ENCODE results near the gene SERPINA1.
"Not testable (repeated sequence)": the region's sequence is repeated elsewhere in the genome, so short reads cannot be mapped to it uniquely, and the experiment has no call there.

The SERPINA1 gene

DNA sequence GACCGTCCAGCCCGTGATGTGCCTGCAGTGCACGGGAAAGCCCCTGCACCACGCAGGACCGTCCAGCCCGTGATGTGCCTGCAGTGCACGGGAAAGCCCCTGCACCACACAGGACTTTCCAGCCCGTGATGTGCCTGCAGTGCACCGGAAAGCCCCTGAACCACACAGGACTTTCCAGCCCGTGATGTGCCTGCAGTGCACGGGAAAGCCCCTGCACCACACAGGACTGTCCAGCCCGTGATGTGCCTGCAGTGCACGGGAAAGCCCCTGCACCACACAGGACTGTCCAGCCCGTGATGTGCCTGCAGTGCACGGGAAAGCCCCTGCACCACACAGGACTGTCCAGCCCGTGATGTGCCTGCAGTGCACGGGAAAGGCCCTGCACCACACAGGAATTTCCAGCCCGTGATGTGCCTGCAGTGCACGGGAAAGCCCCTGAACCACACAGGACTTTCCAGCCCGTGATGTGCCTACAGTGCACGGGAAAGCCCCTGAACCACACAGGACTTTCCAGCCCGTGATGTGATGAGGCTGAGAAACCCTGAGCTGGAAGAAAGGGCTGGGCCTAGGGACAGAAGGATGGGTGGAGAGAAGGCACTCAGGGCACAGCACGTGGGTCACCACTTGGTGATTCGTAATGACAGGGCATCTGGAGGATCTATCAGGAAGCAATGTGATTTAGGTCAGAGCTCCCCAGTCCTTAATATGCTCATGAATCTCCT is 42.2 kb downstream of the SERPINA1 start:
- not testable (repeated sequence) for DNase-seq (ENCODE audit: low read depth)

DNA sequence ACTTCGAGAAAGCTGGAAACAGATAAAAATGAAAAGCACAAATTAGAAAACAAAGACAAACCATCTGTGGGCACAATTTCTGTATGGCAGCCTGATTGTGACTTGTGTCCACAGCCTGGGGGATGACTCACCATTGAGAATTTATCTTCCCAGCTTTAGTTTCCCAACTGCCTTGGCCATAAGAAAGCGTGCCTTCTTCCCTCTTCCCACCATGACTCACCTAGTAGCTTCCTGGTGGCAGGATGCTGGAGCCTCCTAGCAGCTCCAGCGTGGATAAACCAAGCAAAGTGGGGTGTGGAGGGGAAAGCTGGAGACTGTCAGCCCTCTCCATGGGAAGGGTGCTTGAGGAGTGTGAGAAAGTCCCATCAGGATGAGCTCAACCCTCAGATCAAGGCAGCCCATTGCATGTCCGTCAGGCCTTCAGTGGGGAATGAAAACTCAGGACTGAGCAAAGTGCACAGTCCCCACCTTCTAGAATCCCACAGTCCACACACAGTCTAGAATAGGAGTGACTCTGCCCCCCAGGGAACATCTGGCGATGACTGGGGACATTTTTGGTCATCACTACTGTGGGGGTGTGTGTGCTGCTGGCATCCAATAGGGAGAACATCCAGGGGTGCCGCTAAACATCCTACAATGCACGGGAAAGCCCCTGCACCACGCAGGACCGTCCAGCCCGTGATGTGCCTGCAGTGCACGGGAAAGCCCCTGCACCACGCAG is 42.9 kb downstream of the SERPINA1 start:
- DNase-seq (ENCODE audit: low read depth): no peak

DNA sequence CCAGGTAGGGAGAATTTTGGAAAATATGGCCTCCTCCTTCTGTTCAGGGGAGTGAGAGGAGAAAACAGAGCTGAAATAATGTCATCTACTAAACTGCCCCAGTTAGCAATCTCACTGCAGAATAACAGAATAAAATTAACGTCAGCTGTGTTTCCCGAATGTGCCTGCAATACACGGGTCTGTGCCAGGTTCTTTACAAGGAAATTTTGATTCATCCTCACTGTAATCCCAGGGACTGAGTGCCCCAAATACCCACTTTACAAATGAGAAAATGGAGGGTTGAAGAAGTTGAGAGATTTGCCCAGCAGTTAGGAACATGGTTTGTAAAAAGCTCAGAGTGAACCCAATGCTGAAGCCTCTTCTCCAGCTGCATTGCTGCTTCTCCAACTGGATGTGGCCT is 44.0 kb downstream of the SERPINA1 start:
- DNase-seq (ENCODE audit: low read depth): no peak

DNA sequence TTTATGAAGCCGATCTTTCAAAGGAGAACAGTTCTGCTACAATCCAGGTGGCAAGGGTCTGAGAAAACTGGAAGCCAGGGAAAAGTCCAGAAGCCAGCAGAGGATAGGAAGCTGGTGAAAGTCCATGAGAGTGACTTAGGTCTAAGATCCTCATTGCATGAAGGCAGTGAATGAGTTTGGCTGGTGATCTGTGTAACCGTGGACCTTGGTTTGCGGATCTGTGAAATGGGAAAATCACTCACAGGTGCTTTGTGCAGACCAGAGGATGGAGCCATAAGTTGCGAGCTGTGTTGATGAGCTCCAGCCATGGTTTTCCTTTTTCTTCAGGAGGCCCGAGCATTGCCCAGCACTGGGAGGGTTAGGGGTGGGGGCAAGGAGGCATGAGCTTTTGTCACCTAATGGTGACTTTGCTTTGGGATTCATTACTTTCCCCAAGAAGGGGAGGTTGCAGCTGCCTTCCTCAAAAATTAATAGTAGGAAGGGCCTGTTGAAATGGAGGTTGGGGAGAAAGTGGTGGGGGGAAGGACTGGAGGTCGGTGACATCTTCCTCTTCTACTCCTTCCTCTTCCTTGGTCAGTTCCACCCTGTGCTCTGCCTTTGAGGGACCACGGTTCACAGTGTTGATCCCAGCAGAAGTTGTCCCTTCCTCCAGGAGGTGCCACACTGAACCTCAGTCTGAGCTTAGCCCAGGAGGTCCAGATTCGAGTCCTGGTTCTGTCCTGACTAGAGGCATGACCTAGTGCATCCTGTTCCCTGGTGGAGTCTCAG is 45.0 kb downstream of the SERPINA1 start:
- DNase-seq (ENCODE audit: low read depth): no peak

DNA sequence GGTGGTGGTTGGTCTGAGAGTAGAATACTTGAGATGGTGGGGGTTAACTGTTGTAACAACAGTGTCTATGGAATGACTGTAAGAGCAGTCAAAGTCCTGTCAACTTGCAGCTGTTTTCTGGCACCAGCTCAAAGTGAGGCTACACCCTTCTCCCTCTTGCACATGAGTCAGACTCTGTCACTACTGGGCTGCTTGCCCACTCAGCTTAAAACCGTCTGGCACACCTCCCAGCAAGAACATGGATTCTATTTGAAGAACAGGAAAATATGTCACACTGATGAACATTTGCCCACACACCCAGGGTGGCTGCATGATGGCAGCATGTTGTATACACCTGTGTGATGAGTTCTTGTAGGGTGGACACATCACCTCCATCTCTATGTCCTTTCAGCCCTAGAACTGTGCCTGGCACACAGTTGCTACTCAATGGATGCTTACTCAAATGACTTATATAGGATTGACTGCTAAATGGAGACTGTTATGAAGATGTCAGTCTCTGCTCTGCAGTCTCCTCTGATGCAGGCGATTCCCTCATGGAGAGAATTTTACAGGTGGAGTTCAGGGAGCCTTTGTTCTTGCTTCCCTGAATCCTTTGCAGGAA is 46.0 kb downstream of the SERPINA1 start:
- no peak for DNase-seq (ENCODE audit: low read depth)

DNA sequence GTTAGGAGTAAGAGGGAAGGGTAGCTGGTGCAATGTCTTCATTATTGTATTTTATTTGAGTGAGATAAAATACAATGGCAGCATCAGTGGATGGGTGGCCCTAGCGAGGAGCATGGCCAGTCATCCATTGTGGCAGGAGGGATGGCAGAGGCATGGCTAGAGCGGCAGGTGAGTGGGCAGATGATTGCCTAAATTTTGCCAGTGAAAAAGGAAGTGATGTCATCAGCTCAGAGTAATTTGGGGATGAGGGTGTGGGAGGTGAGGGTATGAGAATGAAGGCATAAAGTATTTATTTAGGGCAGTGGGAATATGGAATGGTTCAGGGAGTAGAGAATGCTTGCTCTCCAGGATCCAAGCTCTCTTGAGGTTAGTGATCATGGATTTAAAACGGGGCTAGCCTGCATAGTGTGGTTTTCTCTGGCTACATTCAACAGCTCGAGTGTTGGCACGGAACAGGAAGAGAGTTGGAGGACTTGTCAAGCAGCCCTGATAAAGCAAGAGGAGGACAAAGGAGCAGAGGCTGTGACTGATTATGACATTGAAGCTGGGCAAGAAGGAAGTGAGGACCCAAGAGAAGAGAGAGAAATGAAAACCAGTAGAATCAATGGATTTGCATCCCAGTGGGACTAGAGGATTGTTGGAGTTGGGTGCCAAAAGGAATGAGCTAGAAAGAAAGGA is 46.6 kb downstream of the SERPINA1 start:
- no peak for DNase-seq (ENCODE audit: low read depth)

DNA sequence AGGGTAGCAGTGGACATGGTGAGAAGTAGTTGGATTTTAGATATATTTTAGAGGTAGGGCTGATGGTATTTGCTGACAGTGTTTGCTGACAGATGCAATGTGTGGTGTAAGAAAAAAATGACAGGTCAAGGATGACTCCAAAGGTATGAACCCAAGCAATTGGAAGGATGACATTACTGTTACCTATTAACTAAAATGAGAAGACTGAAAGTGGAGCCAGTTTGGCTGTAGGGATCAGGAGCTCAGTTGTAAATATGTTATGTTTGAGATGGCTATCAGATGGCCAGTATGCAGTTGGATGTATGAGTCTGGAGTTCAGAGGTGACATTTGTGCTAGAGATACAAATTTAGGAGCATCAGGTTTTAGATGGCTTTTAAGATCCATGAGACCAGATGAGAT is 47.9 kb downstream of the SERPINA1 start:
- no peak for DNase-seq (ENCODE audit: low read depth)

DNA sequence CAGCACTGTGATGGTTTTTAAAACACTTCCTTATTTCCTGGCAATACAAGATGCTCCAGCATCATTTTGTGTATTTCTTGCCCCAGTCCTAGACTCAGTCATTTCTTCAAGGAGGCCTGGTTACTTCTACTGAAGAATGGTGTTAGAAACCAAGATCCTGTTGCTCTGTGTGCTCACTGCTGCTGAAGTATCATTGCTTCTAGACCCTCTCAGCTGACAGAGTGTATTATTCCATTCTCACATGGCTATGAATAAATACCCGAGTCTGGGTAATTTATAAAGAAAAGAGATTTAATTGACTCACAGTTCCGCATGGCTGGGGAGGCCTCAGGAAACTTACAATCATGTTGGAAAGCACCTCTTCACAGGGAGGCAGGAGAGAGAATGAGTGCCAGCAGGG is 50.4 kb downstream of the SERPINA1 start:
- DNase-seq (ENCODE audit: low read depth): no peak

DNA sequence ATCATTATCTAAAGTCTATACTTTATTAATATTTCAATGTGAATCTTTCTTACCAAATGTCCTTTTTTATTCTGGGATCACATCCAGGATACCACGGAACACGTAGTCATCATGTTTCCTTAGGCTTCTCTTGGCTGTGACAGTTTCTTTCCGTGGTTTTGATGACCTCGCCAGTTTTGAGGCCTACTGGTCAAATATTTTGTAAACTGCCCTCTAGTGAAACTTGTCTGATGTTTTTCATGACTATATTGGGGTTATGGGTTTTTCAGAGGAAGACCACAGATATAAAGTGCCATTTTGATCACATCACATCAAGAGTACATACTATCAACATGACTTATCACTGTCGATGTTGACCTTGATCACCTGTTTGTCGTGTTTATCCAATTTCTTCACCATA is 51.1 kb downstream of the SERPINA1 start:
- DNase-seq (ENCODE audit: low read depth): no peak

DNA sequence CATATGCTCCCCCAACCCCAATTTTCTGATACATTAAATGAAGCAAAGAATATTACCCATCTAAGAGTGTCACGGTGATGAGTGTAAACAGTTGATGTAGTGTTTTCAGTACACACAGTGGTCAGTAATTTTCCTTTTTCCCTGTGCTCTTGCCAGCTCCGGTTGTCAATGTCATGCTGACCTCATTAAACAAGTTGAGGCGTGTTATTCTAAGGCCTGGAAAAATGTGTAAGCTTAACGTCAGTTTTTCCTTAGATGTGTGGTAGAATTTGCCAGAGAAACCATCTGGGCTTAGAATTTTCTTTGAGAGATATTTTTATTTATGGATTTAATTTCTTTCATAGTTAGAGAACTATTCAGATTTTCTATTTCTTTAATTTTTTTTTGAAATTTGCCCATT is 53.5 kb downstream of the SERPINA1 start:
- no peak for DNase-seq (ENCODE audit: low read depth)

DNA sequence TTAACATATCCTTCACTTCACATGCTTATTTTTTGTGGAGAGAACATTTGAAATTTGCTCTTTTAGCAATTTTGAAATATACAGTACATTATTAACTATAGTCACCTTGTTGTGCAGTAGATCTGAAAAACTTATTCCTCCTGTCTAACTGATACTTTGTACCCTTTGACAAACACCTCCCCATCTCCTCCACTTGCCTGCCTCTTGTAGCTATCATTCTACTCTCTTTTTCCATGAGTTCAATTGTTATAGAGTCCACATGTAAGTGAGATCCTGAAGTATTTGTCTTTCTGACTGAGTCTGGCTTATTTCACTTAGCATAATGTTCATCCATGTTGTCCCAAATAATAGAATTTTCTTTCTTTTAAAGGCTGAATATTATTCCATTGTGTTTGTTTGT is 55.8 kb downstream of the SERPINA1 start:
- DNase-seq (ENCODE audit: low read depth): no peak

DNA sequence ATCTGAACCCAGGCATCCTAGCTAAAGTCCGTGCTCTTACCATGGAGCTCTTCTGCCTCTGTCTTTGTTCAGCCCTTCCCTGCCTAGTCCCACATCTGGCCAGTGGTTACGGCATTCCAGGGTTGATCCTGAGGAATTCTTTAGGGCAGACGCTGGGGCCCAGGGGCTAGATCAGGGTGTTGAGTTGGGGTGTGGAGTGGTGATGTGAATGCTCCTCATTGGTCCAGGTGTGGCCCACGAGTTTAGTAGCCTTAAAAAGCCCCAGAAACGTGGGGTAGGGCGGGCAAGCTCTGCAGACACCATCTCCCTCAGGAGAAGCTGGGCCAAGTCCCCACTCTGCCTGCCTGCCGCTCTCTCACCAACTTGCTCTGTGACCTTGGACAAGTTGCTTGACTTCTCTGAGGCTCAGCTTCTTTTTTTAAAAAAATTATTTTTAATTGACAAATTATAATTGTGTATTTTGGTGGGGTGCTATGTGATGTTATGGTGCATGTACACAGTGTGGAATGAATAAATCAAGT is 56.3 kb downstream of the SERPINA1 start:
- no peak for DNase-seq (ENCODE audit: low read depth)

DNA sequence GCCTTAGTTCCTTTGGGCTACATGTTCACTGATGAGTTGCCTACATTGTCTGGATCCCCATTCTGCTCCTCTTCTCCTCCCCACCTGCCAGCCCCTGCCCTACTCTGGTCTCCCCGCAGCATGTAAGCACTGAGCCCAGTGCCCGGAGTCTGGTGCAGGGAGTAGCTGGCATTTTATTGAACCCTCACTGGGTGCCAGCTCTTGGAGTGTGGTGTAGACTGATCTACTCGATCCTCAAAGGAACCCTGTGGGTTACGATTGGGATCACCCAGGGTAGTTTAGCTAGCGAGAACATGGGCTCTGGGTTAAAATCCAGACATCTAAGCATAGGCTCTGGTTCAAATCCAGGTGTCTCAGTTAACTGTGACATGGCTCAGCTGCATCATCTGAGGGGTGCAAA is 56.9 kb downstream of the SERPINA1 start:
- no peak for DNase-seq (ENCODE audit: low read depth)

DNA sequence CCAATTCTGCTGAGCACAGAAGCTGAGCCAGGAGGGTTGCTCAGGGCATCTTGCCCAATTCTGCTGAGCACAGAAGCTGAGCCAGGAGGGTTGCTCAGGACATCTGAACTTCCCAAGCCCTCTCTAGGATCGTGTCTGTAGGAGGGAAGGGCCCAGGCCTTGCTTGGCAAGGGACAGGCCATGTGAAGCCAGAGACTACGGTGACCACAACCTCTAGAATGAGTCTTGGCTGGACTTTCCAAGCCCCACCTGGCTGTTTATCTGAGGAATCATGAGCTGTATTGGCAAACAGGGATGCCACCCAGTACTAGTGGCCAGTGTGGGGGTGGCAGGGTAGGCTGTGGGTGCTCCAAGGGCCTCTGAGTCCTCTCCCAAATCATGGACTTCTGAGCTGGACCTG is 57.5 kb downstream of the SERPINA1 start:
- no peak for DNase-seq (ENCODE audit: low read depth)

DNA sequence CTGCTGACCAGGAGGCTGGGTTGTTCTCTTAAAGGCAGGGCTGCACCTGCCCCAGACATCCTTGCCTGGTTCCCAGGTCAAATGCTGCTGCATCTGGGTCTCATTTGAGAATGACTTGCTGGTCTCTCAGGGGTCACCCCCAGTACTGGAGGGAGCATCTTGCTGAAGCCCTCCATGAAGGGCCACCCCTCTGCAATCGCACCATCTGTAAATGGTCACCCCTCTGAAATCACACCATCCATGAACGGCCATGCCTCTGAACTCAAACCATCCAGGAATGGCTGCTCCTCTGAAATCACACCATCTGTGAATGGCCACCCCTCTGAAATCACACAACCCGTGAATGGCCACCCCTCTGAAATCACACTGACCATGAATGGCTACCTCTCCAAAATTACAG is 58.0 kb downstream of the SERPINA1 start:
- no peak for DNase-seq (ENCODE audit: low read depth)

DNA sequence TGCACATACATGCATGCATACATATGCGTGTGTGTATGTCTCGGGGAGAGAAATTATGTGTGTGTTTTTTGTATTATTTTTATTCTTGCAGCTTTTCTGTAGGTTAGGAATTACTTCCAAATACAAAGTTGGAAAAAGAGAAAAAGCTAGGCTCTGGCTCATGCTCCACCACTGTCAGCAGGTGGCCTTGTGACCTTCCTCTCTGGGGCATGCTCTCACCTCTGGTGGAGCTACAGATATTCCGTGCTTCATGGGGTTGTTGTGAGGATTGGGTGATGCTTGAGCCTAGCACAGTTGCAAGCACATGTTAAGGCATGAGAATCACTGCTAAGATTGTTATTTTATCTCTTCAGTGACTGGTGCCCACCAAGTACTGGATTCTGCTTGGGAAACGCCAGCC is 58.5 kb downstream of the SERPINA1 start:
- DNase-seq (ENCODE audit: low read depth): no peak

DNA sequence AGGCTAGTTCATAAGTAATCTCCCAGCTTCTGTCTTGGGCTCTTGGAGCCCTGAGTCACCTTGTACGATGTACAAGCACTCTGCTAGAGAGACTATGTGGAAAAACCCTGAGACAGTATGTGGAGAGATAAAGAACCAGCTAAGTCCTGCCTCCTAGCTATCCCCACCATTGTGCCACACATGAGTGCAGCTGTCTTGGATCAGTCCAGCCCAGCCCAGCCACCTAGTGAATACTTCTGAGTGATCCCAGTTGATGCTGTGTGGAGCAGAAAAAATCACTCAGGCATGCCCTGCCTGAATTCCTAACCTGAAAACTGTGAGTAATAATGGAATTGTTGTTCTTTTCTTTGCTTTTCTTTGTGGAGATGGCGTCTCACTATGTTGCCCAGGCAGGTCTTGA is 60.2 kb downstream of the SERPINA1 start:
- no peak for DNase-seq (ENCODE audit: low read depth)
